K562 (cell line): ENCODE measurements around the gene IGFL1. TPM values are rescaled to one million over a fixed set of nuclear protein-coding genes. Genes with fewer than 3 reads are reported as not detected.

ENCODE experiments used
- ATAC-seq: fragments of 200-7000 bp; cut with Tn5 transposase; 3 replicates; pipeline ENCODE4 v1.9.1; 2020; ENCODE audit warnings: moderate library complexity
- BruUV-seq: library from RNA; stranded (reverse); fragments of 400-500 nt; replicated peaks from 2 replicates; lab custom pipeline; 2021; lab: Mats Ljungman, UMichigan
- CTCF ChIA-PET: fragments of 300-600 bp; formaldehyde crosslinking; extraction: SDS; loops from one replicate; lab custom pipeline; 2021; ENCODE audit warnings: low intra/inter-chr PET ratio; lab: Yijun Ruan, JAX
- POLR2A ChIA-PET: fragments of 300-600, 350-650 bp; sonication (Branson Sonifier 250); formaldehyde crosslinking; extraction: SDS; loops from one replicate; lab custom pipeline; 2021; ENCODE audit warnings: antibody characterized with exemption, inconsistent platforms; lab: Yijun Ruan, JAX
- DNase-seq, 4 experiments: peaks; one replicate each; pipeline versions ENCODE4 v3.0.0 to v3.0.0-alpha.2; 2011 to 2018; ENCODE audit warnings: low spot score in 3 of 4, mixed read lengths in 3 of 4; ENCODE audit errors: extremely low read depth in 1 of 4
- FAIRE-seq: peaks from 2 replicates; lab custom pipeline; 2011; peaks lifted over from hg19 to GRCh38; lab: Jason Lieb, UNC
- H2AFZ ChIP-seq: 2 replicates; pipeline ENCODE4 v1.6.0; 2011; ENCODE audit warnings: low read depth, low read length, control low read depth, inconsistent platforms
- H3K27ac ChIP-seq: fragments of 200-600 bp; 3 replicates; pipeline ENCODE4 v1.8.0; 2011; ENCODE audit warnings: low read depth, mild to moderate bottlenecking, control low read depth, inconsistent platforms, low read length, moderate library complexity, mixed read lengths; ENCODE audit errors: extremely low read depth
- H3K27me3 ChIP-seq, 2 experiments: fragments of 300-600 bp in 1 of 2; 2 replicates in 1 of 2; 3 replicates in 1 of 2; pipeline versions ENCODE4 v1.6.0 to v1.8.0; 2011; ENCODE audit warnings: inconsistent platforms in 2 of 2, low read length in 2 of 2, mild to moderate bottlenecking in 1 of 2, mixed read lengths in 1 of 2, moderate library complexity in 1 of 2; ENCODE audit not compliant: control insufficient read depth in 2 of 2, insufficient read depth in 2 of 2
- H3K36me3 ChIP-seq: fragments of 300-600 bp; 3 replicates; pipeline ENCODE4 v1.8.0; 2011; ENCODE audit warnings: mild to moderate bottlenecking, low read length, inconsistent platforms; ENCODE audit not compliant: control insufficient read depth, insufficient read depth
- H3K4me1 ChIP-seq, 2 experiments: fragments of 200-600 bp in 1 of 2; replicated peaks in 1 of 2; 2 replicates in 1 of 2; 3 replicates in 1 of 2; pipeline versions ENCODE4 v1.5.1 to v1.8.0; 2011; ENCODE audit warnings: inconsistent platforms in 2 of 2, low read length in 2 of 2, mild to moderate bottlenecking in 1 of 2, mixed read lengths in 1 of 2, moderate library complexity in 1 of 2; ENCODE audit not compliant: control insufficient read depth in 2 of 2, insufficient read depth in 2 of 2
- H3K4me2 ChIP-seq: 2 replicates; pipeline ENCODE4 v1.6.1; 2011; ENCODE audit warnings: low read length, control low read depth, inconsistent platforms, mixed read lengths; ENCODE audit not compliant: insufficient read depth
- H3K4me3 ChIP-seq: fragments of 200-600 bp; sonication (generic), shearing (Covaris generic); 2 replicates; pipeline ENCODE4 v1.5.1; 2016; ENCODE audit warnings: control low read depth, inconsistent platforms
- H3K79me2 ChIP-seq: fragments of 200-600 bp; 3 replicates; pipeline ENCODE4 v1.8.0; 2011; ENCODE audit warnings: low read length, inconsistent platforms; ENCODE audit not compliant: control insufficient read depth, insufficient read depth
- H3K9ac ChIP-seq, 2 experiments: 2 replicates each; pipeline versions ENCODE4 v1.6.0 to v1.6.1; 2011; ENCODE audit warnings: low read depth in 2 of 2, low read length in 2 of 2, control low read depth in 1 of 2, inconsistent platforms in 1 of 2, mild to moderate bottlenecking in 1 of 2, mixed read lengths in 1 of 2; ENCODE audit not compliant: insufficient read depth in 1 of 2
- H3K9me1 ChIP-seq: one replicate; pipeline ENCODE4 v1.6.0; 2011; ENCODE audit warnings: inconsistent platforms, mild to moderate bottlenecking, low read length, moderate library complexity; ENCODE audit not compliant: control insufficient read depth, insufficient read depth
- H3K9me3 ChIP-seq: replicated peaks from 2 replicates; pipeline ENCODE4 v1.5.1; 2011; ENCODE audit warnings: low read depth, low read length, inconsistent platforms; ENCODE audit not compliant: control insufficient read depth, insufficient read depth
- H4K20me1 ChIP-seq: replicated peaks from 2 replicates; pipeline ENCODE4 v1.6.1; 2011; ENCODE audit warnings: low read length, inconsistent platforms, mixed read lengths; ENCODE audit not compliant: control insufficient read depth, insufficient read depth
- CBX1 ChIP-seq: sonication (generic); IDR thresholded peaks from 2 replicates; pipeline ENCODE4 v1.6.1; 2016; ENCODE audit warnings: antibody characterized with exemption, low read depth, mild to moderate bottlenecking
- CREB1 ChIP-seq, 2 experiments: sonication (generic) in 1 of 2; formaldehyde crosslinking in 1 of 2; IDR thresholded peaks; 2 replicates each; pipeline versions ENCODE4 v1.6.1 to v1.8.0; 2012 to 2022; ENCODE audit warnings: inconsistent platforms in 1 of 2, mild to moderate bottlenecking in 1 of 2, missing genetic modification reagents in 1 of 2, moderate library complexity in 1 of 2
- FIP1L1 ChIP-seq: fragments of 200-400 bp; formaldehyde crosslinking; IDR thresholded peaks from 2 replicates; pipeline ENCODE4 v1.6.1; 2018; ENCODE audit warnings: mild to moderate bottlenecking, low read depth, low read length; ENCODE audit not compliant: poor library complexity, severe bottlenecking
- GATAD2A ChIP-seq: fragments of 450-650 bp; IDR thresholded peaks from 2 replicates; pipeline ENCODE4 v1.6.1; 2017
- PCBP1 ChIP-seq: fragments of 200-400 bp; formaldehyde crosslinking; IDR thresholded peaks from 2 replicates; pipeline ENCODE4 v1.6.1; 2018; ENCODE audit warnings: mild to moderate bottlenecking, low read depth, low read length; ENCODE audit not compliant: poor library complexity, severe bottlenecking
- PHF21A ChIP-seq: fragments of 450-650 bp; IDR thresholded peaks from 2 replicates; pipeline ENCODE4 v1.6.1; 2017; ENCODE audit warnings: low read depth, borderline replicate concordance
- PRMT5 ChIP-seq: sonication (generic); formaldehyde crosslinking; IDR thresholded peaks from 2 replicates; pipeline ENCODE4 v1.5.0; 2020; ENCODE audit warnings: missing genetic modification reagents
- PTRF ChIP-seq: fragments of 450-650 bp; IDR thresholded peaks from 2 replicates; pipeline ENCODE4 v1.6.1; 2016; ENCODE audit warnings: mild to moderate bottlenecking, missing genetic modification characterization, missing compliant biosample characterization
- SREBF2 ChIP-seq: sonication (generic); formaldehyde crosslinking; IDR thresholded peaks from 2 replicates; pipeline ENCODE4 v1.4.0; 2020; ENCODE audit warnings: mild to moderate bottlenecking, missing genetic modification reagents
- ZNF395 ChIP-seq: fragments of 200-800 bp; sonication (Bioruptor generic); IDR thresholded peaks from 2 replicates; pipeline ENCODE4 v1.6.1; 2017; ENCODE audit warnings: missing genetic modification characterization, missing compliant biosample characterization
- ZSCAN29 ChIP-seq: fragments of 450-650 bp; IDR thresholded peaks from 2 replicates; pipeline ENCODE4 v1.6.1; 2017
- WGBS: fragments of 100-300 bp; shearing (Covaris generic); methylation state at CpG from one replicate; pipeline ENCODE4 v1.1.6; 2016; ENCODE audit warnings: low coverage, mixed read lengths; ENCODE audit not compliant: insufficient coverage; ENCODE audit errors: missing lambda C conversion rate; 5-methylcytosine and 5-hydroxymethylcytosine counted together
- in situ Hi-C: fragments of 300-500 bp; cut with MboI; formaldehyde crosslinking; loops from 4 replicates; pipeline ENCODE4 v1.15.0; 2018; ENCODE audit warnings: inconsistent platforms, mixed read lengths
- intact Hi-C: fragments of 100-400 bp; cut with micrococcal nuclease; formaldehyde crosslinking; loops from 2 replicates; pipeline ENCODE4 v1.14.2; 2022
- polyA plus RNA-seq, 8 experiments: library from polyadenylated mRNA; depleted of rRNA in 4 of 8; stranded (reverse) in 5 of 8; unstranded in 3 of 8; fragments of >200 nt; fragmentation: Nextera tagmentation in 2 of 8; fragmentation: Illumina TruSeq in 1 of 8; extraction: Ambion mirVana in 2 of 8; extraction: Trizol in 1 of 8; gene quantifications; 2 replicates each; pipeline versions ENCODE4 v1.2.1 to v1.2.3, GENCODE V29; 2011 to 2014; ENCODE audit warnings: inconsistent platforms in 1 of 8, missing spikeins in 1 of 8
- total RNA-seq, 7 experiments: library from RNA; depleted of rRNA in 6 of 7; stranded (reverse); fragments of >200 nt in 6 of 7; fragmentation: Illumina TruSeq in 2 of 7; extraction: Trizol in 2 of 7; gene quantifications; 2 replicates each; pipeline versions ENCODE4 v1.2.1 to v1.2.3, GENCODE V29; 2011 to 2021; ENCODE audit warnings: low replicate concordance in 1 of 7

The IGFL1 gene
- total and polyA plus RNA-seq, 9 of the 15 experiments (the other 6 are each of a cell fraction or from before 2014, with no cell fraction given): not detected

- BruUV-seq: no TSS peak
- DNase-seq: no peak
- Histone ChIP-seq H2AFZ (no peak overlapping the region), H3K9ac (no peak overlapping the region), H3K4me2 (no peak overlapping the region), H3K27me3 (peaks cover 4 to 13% of the 10 kb centered on the region in 2 experiments; a peak in 3 of 5 replicates), H3K36me3 (no peaks in the 10 kb centered on the region), H3K9me1 (no peaks in the 10 kb centered on the region), H4K20me1 (no peaks in the 10 kb centered on the region; the same call in 1 of the 2 replicates), H3K4me1 (no peaks in the 10 kb centered on the region), H3K79me2 (no peaks in the 10 kb centered on the region), H3K27ac (no peak overlapping the region), H3K9me3 (no peaks in the 10 kb centered on the region), H3K4me3 (no peak overlapping the region)
- WGBS: 0% methylated on average over 5 of the region's 5 CpGs
- TF ChIP-seq PHF21A (no peak), SREBF2 (CRISPR knock-in tag) (no peak), PRMT5 (CRISPR knock-in tag) (no peak), FIP1L1 (no peak), ZNF395 (CRISPR knock-in tag) (no peak), CREB1 (IDR thresholded peaks at IDR 0.05) (no peak), CREB1 (CRISPR knock-in tag; IDR thresholded peaks at IDR 0.05) (no peak), PTRF (tag) (no peak), PCBP1 (no peak), GATAD2A (no peak), CBX1 (no peak), ZSCAN29 (no peak)
- ChIA-PET POLR2A (no interaction called here), CTCF (no interaction called here)
- FAIRE-seq: no peak
- intact Hi-C loops (no loop called here), in situ Hi-C loops (no loop called here)
- ATAC-seq: no peak
Observed at GRCh38 chr19:46251416-46251815, 21.9 kb downstream of the IGFL1 start.
